ENCODE results near the gene KMT2C. TPM values are rescaled to one million over a fixed set of nuclear protein-coding genes. Genes with fewer than 3 reads are reported as not detected.

The KMT2C gene
- total and polyA plus RNA-seq, 9 donors: 14.0 to 109 (median 74.0) TPM

GRCh38 chr7:152178405-152179058, 257.3 kb downstream of the KMT2C start:
- Histone ChIP-seq H3K4me3 (no peak overlapping the region), H3K27ac (no peak overlapping the region), H3K4me1 (ENCODE audit: insufficient read depth) (no peaks in the 10 kb centered on the region), H3K36me3 (no peaks in the 10 kb centered on the region), H3K9me3 (no peaks in the 10 kb centered on the region), H3K27me3 (no peaks in the 10 kb centered on the region)
- TF ChIP-seq CTCF (IDR thresholded peaks at IDR 0.05): no peak
- no peak for TF ChIP-seq POLR2A (IDR thresholded peaks at IDR 0.05)
- TF ChIP-seq EP300 (IDR thresholded peaks at IDR 0.05): no peak
- WGBS, 3 donors: 75 to 87% (median 77%) methylated on average over 3 of the region's 3 CpGs
- intact Hi-C loops (cut with DNase I): no loop called here
- no peak for DNase-seq

DNA sequence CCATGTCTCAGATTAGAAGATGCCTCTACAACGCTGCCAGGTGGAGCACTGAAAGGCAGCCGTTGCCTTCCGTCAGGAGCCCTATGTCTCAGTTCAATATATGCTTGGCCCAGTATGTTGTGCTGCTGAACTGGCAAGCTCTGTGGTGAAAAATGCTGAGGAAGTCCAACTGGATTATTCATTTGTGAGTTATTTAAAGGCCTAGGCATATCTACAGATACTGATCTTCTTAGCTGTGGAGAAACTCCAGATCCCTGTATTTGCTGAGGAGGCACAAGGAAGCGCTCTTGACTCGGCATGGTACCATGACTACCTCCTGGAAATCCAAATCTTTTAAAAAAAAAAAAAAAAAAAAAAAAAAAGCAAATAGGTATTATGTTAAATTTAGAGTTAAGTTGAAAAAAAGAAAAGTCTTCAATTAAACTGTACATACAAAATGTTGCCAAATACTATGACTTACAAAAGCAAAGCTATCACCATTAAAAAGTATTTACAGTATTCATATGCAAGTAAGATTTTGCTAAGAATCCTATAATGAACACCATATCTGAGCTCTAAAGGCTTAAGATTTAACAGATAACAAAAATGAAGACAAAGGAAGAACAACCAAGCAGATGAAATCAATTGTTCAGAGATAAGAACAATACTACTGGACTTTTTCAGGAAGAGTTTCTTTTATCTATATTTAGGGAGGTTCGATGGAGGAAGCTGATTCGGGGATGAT, 258.0 kb downstream of the KMT2C start:
- TF ChIP-seq POLR2A (IDR thresholded peaks at IDR 0.05) (no peak), EP300 (IDR thresholded peaks at IDR 0.05) (no peak), CTCF (IDR thresholded peaks at IDR 0.05) (no peak)
- H3K9me3 ChIP-seq: no peaks in the 10 kb centered on the region
- no peaks in the 10 kb centered on the region for H3K4me1 ChIP-seq (ENCODE audit: insufficient read depth)
- no peak overlapping the region for H3K27ac ChIP-seq
- intact Hi-C loops (cut with DNase I): no loop called here
- no peak for DNase-seq
- H3K27me3 ChIP-seq: no peaks in the 10 kb centered on the region
- H3K36me3 ChIP-seq: no peaks in the 10 kb centered on the region
- H3K4me3 ChIP-seq: no peak overlapping the region
- WGBS, 3 donors: 92 to 95% (median 95%) methylated on average over 7 of the region's 7 CpGs

- 90 to 94% (median 92%) methylated on average over 2 of the region's 2 CpGs for WGBS, 3 donors
- intact Hi-C loops (cut with DNase I): no loop called here
These were observed 259.0 kb downstream of the KMT2C start for GRCh38 chr7:152176797-152177196.

More at GRCh38 chr7:152176797-152177196, 259.0 kb downstream of the KMT2C start:
- Histone ChIP-seq H3K27ac (no peak overlapping the region), H3K4me3 (no peak overlapping the region), H3K9me3 (no peaks in the 10 kb centered on the region), H3K27me3 (no peaks in the 10 kb centered on the region), H3K36me3 (no peaks in the 10 kb centered on the region), H3K4me1 (ENCODE audit: insufficient read depth) (no peaks in the 10 kb centered on the region)
- no peak for TF ChIP-seq CTCF (IDR thresholded peaks at IDR 0.05)
- no peak for TF ChIP-seq EP300 (IDR thresholded peaks at IDR 0.05)
- no peak for DNase-seq
